GM12873 (cell line): ENCODE data around the gene TMEM119.

Source experiments
- CTCF ChIP-seq: IDR thresholded peaks from 2 replicates; pipeline ENCODE4 v1.5.1; 2012; ENCODE audit warnings: low read depth, mild to moderate bottlenecking, moderate library complexity, low read length, control low read depth; ENCODE audit not compliant: insufficient read depth; ENCODE audit errors: missing control alignments

TMEM119 gene

GRCh38 chr12:108563804-108564151 is 34.1 kb downstream of the TMEM119 start:
- TF ChIP-seq CTCF = no peak

GRCh38 chr12:108563136-108563803 is 34.6 kb downstream of the TMEM119 start:
- TF ChIP-seq CTCF = peak; percentile 92

- no peak for TF ChIP-seq CTCF
Observed at GRCh38 chr12:108562348-108563135, 35.3 kb downstream of the TMEM119 start, which contains the start of gene ISCU. Gene ISCU (plus strand): TSS chr12:108562596. CDS start chr12:108562623, 27 bp downstream.

GRCh38 chr12:108561852-108562347 is 36.0 kb downstream of the TMEM119 start:
- TF ChIP-seq CTCF = no peak

GRCh38 chr12:108560752-108561719 is 36.8 kb downstream of the TMEM119 start, which contains the start of gene SART3:
Gene SART3 (minus strand): TSS chr12:108561173. CDS start chr12:108561154, 19 bp downstream.
- no peak for TF ChIP-seq CTCF

- TF ChIP-seq CTCF = no peak
Observed at GRCh38 chr12:108560321-108560721, 37.6 kb downstream of the TMEM119 start.

GRCh38 chr12:108559748-108560147 is 38.1 kb downstream of the TMEM119 start:
- TF ChIP-seq CTCF = no peak
